Measurements from ENCODE around the gene S100A11.
"Not testable (repeated sequence)": the region's sequence is repeated elsewhere in the genome, so short reads cannot be mapped to it uniquely, and the experiment has no call there.

The S100A11 gene

GRCh38 chr1:152036267-152037216 lies at the start of gene S100A11:
Gene S100A11, minus strand, starts transcription at chr1:152037004. Its CDS starts 89 bp downstream, at chr1:152036915.
- no peak for DNase-seq (ENCODE audit: low read depth)
- H3K4me3 ChIP-seq (ENCODE audit: low read depth, low read length), result peak within 1 kb of the TSS; percentile 87

- H3K4me3 ChIP-seq (ENCODE audit: low read depth, low read length), result no peak overlapping the region
- no peak for DNase-seq (ENCODE audit: low read depth)
Observed at GRCh38 chr1:152084853-152085252, 48.0 kb upstream of the S100A11 start.

- DNase-seq (ENCODE audit: low read depth); H3K4me3 ChIP-seq (ENCODE audit: low read depth, low read length): not testable (repeated sequence)
Observed at GRCh38 chr1:152081026-152081425, 44.2 kb upstream of the S100A11 start.

GRCh38 chr1:152080494-152080893 lies 43.7 kb upstream of the S100A11 start:
- DNase-seq (ENCODE audit: low read depth); H3K4me3 ChIP-seq (ENCODE audit: low read depth, low read length): not testable (repeated sequence)

GRCh38 chr1:152078831-152079441 lies 42.1 kb upstream of the S100A11 start:
- H3K4me3 ChIP-seq (ENCODE audit: low read depth, low read length), result no peak overlapping the region
- DNase-seq (ENCODE audit: low read depth), result no peak

- H3K4me3 ChIP-seq (ENCODE audit: low read depth, low read length), result no peak overlapping the region
- DNase-seq (ENCODE audit: low read depth), result no peak
Observed at GRCh38 chr1:152072311-152072710, 35.5 kb upstream of the S100A11 start.

- no peak for DNase-seq (ENCODE audit: low read depth)
- no peak overlapping the region for H3K4me3 ChIP-seq (ENCODE audit: low read depth, low read length)
Observed at GRCh38 chr1:152071123-152071522, 34.3 kb upstream of the S100A11 start.

- no peak for DNase-seq (ENCODE audit: low read depth)
- H3K4me3 ChIP-seq (ENCODE audit: low read depth, low read length), result no peak overlapping the region
Observed at GRCh38 chr1:152067929-152068328, 31.1 kb upstream of the S100A11 start.

- H3K4me3 ChIP-seq (ENCODE audit: low read depth, low read length), result no peak overlapping the region
Observed at GRCh38 chr1:152067150-152067549, 30.3 kb upstream of the S100A11 start.

GRCh38 chr1:152061952-152062351 lies 25.1 kb upstream of the S100A11 start:
- DNase-seq (ENCODE audit: low read depth), result no peak
- no peak overlapping the region for H3K4me3 ChIP-seq (ENCODE audit: low read depth, low read length)

More at GRCh38 chr1:152067150-152067549, 30.3 kb upstream of the S100A11 start:
- no peak for DNase-seq (ENCODE audit: low read depth)

GRCh38 chr1:152053375-152053774 lies 16.6 kb upstream of the S100A11 start:
- DNase-seq (ENCODE audit: low read depth), result no peak
- no peak overlapping the region for H3K4me3 ChIP-seq (ENCODE audit: low read depth, low read length)

GRCh38 chr1:152052606-152053005 lies 15.8 kb upstream of the S100A11 start:
- no peak overlapping the region for H3K4me3 ChIP-seq (ENCODE audit: low read depth, low read length)
- peak; percentile 25 for DNase-seq (ENCODE audit: low read depth)

GRCh38 chr1:152050886-152051675 lies 14.3 kb upstream of the S100A11 start:
- DNase-seq (ENCODE audit: low read depth), result no peak

GRCh38 chr1:152049291-152050083 lies 12.7 kb upstream of the S100A11 start:
- no peak for DNase-seq (ENCODE audit: low read depth)
- H3K4me3 ChIP-seq (ENCODE audit: low read depth, low read length), result no peak overlapping the region

More at GRCh38 chr1:152050886-152051675, 14.3 kb upstream of the S100A11 start:
- H3K4me3 ChIP-seq (ENCODE audit: low read depth, low read length), result no peak overlapping the region

- no peak for DNase-seq (ENCODE audit: low read depth)
- no peak overlapping the region for H3K4me3 ChIP-seq (ENCODE audit: low read depth, low read length)
Observed at GRCh38 chr1:152048416-152049009, 11.7 kb upstream of the S100A11 start.

GRCh38 chr1:152047730-152048415 lies 11.1 kb upstream of the S100A11 start:
- H3K4me3 ChIP-seq (ENCODE audit: low read depth, low read length), result peak overlapping the region; percentile 36
- peak; percentile 98 for DNase-seq (ENCODE audit: low read depth)

GRCh38 chr1:152047413-152047729 lies 10.6 kb upstream of the S100A11 start:
- no peak for DNase-seq (ENCODE audit: low read depth)
- peak overlapping the region; percentile 36 for H3K4me3 ChIP-seq (ENCODE audit: low read depth, low read length)

GRCh38 chr1:152044386-152044785 lies 7.6 kb upstream of the S100A11 start:
- DNase-seq (ENCODE audit: low read depth), result no peak

More at GRCh38 chr1:152044386-152044785, 7.6 kb upstream of the S100A11 start:
- no peak overlapping the region for H3K4me3 ChIP-seq (ENCODE audit: low read depth, low read length)
